Effector memory CD4-positive, alpha-beta T cell (primary cell): ENCODE data around the gene OR51T1.

Experiments used
- DNase-seq, 3 donors: peaks; one replicate each; pipeline ENCODE4 v3.0.0-alpha.2; 2020
- H3K27ac ChIP-seq: 2 replicates; pipeline ENCODE4 v1.7.0; 2013; ENCODE audit warnings: mild to moderate bottlenecking, low read length, moderate library complexity; ENCODE audit not compliant: insufficient read depth, poor library complexity, severe bottlenecking
- H3K27me3 ChIP-seq: replicated peaks from 2 replicates; pipeline ENCODE4 v1.7.0; 2013; ENCODE audit warnings: mild to moderate bottlenecking, low read length; ENCODE audit not compliant: insufficient read depth, control insufficient read depth, poor library complexity, severe bottlenecking
- H3K36me3 ChIP-seq: 2 replicates; pipeline ENCODE4 v1.7.0; 2013; ENCODE audit warnings: mild to moderate bottlenecking, low read length, moderate library complexity; ENCODE audit not compliant: control insufficient read depth, insufficient read depth
- H3K4me1 ChIP-seq: 2 replicates; pipeline ENCODE4 v1.7.0; 2013; ENCODE audit warnings: low read length, mild to moderate bottlenecking; ENCODE audit not compliant: control insufficient read depth, insufficient read depth, poor library complexity, severe bottlenecking
- H3K4me3 ChIP-seq: 2 replicates; pipeline ENCODE4 v1.7.0; 2013; ENCODE audit warnings: low read length, low read depth, mild to moderate bottlenecking; ENCODE audit not compliant: insufficient read depth, poor library complexity, severe bottlenecking
- H3K9me3 ChIP-seq: 2 replicates; pipeline ENCODE4 v1.7.0; 2013; ENCODE audit warnings: mild to moderate bottlenecking, low read length, moderate library complexity; ENCODE audit not compliant: control insufficient read depth

The OR51T1 gene

DNA sequence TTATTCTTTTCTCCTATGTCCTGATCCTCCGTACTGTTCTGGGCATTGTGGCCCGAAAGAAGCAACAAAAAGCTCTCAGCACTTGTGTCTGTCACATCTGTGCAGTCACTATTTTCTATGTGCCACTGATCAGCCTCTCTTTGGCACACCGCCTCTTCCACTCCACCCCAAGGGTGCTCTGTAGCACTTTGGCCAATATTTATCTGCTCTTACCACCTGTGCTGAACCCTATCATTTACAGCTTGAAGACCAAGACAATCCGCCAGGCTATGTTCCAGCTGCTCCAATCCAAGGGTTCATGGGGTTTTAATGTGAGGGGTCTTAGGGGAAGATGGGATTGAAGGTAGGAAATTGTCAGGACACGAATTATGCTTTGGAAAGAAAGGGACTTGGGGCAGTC is 843 bp downstream of the OR51T1 start:
- Histone ChIP-seq H3K4me3 (no peak overlapping the region), H3K36me3 (no peaks in the 10 kb centered on the region), H3K27me3 (no peaks in the 10 kb centered on the region), H3K27ac (no peak overlapping the region), H3K4me1 (no peaks in the 10 kb centered on the region), H3K9me3 (no peaks in the 10 kb centered on the region)
- no peak for DNase-seq

DNA sequence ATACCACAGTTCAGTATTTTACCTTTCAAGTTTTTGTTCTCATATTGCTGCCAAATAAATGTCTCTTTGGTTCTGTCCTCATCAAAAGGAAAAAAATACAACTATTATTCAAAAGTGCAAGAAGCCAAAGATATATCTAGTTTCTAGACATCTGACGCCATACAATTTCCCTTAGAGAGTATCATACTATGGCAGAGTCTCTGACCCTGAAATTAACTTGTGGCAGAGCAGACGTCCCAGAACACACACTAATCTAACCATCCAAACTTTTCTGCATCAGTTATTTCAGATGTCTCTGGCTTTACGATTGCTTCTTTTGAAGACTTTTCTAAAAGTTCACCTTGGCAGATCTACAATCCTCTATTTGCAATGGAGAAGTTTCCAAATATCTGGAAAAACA is 2.7 kb downstream of the OR51T1 start:
- DNase-seq: no peak
- H3K27me3 ChIP-seq: no peaks in the 10 kb centered on the region
- H3K9me3 ChIP-seq: no peaks in the 10 kb centered on the region
- H3K36me3 ChIP-seq: no peaks in the 10 kb centered on the region
- H3K27ac ChIP-seq: no peak overlapping the region
- no peak overlapping the region for H3K4me3 ChIP-seq
- H3K4me1 ChIP-seq: no peaks in the 10 kb centered on the region

DNA sequence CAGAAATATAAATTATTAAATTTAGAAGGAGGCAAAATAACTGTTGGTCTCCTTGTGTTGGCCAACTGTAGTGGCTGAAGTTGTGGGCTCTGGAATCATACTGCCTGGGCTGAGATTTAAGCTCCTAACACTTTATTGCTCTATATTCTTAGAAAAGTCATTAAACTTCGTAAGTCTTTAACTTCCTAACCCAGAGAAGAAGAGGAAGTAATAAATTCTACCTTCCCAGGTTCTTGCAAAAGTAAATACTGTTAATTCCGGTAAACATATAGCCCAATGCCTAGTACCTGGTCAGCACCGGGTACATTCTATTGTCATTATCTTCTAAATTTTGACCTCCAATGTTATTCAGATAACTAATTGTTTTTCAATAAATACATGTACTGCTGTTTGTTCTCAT is 4.5 kb downstream of the OR51T1 start:
- no peaks in the 10 kb centered on the region for H3K36me3 ChIP-seq
- no peak overlapping the region for H3K27ac ChIP-seq
- no peak for DNase-seq
- no peak overlapping the region for H3K4me3 ChIP-seq
- no peaks in the 10 kb centered on the region for H3K4me1 ChIP-seq
- no peaks in the 10 kb centered on the region for H3K9me3 ChIP-seq
- no peaks in the 10 kb centered on the region for H3K27me3 ChIP-seq

DNA sequence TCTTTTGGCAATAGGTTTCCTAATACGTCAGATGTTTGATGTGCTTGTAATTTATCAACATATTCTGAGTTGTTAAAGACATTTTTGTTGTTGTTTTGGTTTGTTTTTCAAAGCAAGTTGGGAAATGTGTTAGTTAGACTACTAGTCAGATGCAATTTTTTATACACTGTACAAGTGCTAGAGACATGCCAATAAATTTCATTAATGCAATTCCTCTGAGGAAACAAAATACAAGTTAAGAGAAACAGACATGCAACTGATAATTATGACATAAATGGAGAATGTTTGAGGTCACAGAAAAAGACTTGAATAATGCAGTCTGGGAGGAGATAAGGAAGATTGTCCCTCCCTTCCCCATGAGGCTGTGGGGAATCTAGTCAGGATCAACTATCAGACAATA is 5.9 kb downstream of the OR51T1 start:
- no peak for DNase-seq
- H3K27ac ChIP-seq: no peak overlapping the region
- H3K27me3 ChIP-seq: no peaks in the 10 kb centered on the region
- H3K4me3 ChIP-seq: no peak overlapping the region
- H3K4me1 ChIP-seq: no peaks in the 10 kb centered on the region
- no peaks in the 10 kb centered on the region for H3K9me3 ChIP-seq
- no peaks in the 10 kb centered on the region for H3K36me3 ChIP-seq

DNA sequence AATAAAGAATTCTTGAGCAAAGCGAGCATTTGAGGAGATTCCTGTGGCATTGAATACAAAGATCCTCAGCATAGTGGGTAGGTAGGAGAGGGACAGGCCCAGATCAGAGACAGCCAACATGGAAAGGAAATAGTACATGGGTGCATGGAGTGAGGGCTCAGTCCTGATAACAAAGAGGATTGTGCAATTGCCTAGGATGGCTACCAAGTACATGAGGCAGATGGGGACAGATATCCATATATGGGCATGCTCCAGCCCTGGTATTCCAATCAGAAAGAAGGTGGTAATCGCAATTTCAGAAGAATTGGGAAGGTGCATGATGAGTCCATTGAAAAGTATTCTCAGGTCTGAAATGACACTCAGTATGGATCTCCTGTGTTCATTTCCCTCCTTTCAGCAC is 8.6 kb downstream of the OR51T1 start:
- Histone ChIP-seq H3K4me3 (no peak overlapping the region), H3K4me1 (no peaks in the 10 kb centered on the region), H3K9me3 (no peaks in the 10 kb centered on the region), H3K36me3 (no peaks in the 10 kb centered on the region), H3K27me3 (no peaks in the 10 kb centered on the region), H3K27ac (no peak overlapping the region)
- no peak for DNase-seq

DNA sequence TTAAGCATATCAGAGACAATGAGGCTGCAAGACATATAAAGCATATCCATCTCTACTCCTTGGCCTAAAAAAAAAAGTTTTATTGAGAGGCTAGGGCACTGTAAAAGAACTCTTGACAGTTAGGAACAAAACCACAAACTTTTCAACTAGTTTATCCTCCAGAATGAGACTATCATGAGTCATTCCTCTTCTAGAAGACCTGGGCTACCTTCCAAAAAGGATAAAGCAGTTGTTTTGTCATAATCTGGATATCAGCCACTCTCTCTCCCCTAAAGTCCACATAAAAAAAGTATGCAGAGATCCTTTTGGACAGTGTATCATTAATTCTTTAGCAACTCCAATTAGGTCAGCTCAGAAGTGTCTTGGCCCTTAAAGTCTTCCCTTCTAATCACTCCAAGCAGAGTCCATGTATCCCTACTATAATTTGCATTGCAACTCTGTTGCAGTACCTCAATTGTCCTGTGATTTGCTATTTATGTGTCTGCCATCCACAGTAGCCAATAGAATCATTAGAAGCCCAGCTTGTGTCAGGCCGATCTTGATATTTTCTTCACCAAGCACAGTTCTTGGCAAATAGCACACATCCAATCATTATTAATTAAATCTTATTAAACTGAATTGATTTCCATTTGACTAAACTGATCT is 10.4 kb downstream of the OR51T1 start:
- no peak for DNase-seq
- Histone ChIP-seq H3K36me3 (no peaks in the 10 kb centered on the region), H3K4me3 (no peak overlapping the region), H3K9me3 (no peaks in the 10 kb centered on the region), H3K27ac (no peak overlapping the region), H3K4me1 (no peaks in the 10 kb centered on the region), H3K27me3 (no peaks in the 10 kb centered on the region)

DNA sequence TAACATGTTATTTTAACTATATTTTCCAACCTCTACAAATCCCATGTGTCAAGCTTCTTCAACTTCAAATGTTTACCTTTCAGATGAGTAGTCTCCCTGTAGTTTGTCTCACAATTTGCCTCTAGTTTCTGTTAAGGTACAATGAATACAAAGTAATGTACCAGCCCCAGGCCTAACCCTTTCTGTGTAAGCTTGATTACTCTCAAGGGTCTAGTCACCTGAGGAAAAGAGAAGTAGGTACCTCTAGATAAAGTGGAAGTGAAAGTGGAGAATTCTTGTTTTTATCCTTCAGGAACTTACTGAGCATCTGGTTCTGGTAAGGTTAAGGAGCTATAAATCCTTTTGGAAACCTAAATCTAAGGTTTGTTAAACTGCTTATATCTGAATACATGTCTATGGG is 21.8 kb downstream of the OR51T1 start, which contains the start of gene OR51A7:
Gene OR51A7, plus strand, starts transcription at position 300 of the 400 bp plus-strand sequence. CDS start 3,587 bp downstream, outside the sequence.
- Histone ChIP-seq H3K9me3 (no peaks in the 10 kb centered on the region), H3K27ac (no peak within 1 kb of the TSS), H3K4me3 (no peak within 1 kb of the TSS), H3K4me1 (no peaks in the 10 kb centered on the region), H3K27me3 (no peaks in the 10 kb centered on the region), H3K36me3 (no peaks in the 10 kb centered on the region)
- DNase-seq: no peak

DNA sequence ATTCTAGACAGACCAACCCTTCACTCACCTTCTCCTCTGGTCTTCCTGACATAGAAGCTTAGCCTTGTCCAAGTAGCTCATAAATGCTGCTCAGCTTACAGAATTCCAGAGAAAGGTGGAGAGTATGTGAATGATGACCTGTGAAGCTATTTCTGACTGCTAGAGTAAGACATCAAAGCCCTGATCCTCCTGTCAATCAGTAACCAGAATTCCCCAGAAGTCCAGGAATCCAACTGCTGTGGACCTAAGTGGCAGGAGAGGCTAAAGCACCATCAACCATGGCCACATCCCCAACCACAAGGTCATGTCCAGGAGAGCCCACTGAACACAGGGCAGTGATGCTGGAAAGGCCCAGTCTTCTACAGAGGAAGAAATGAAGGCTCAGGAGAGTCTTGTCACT is 34.9 kb downstream of the OR51T1 start:
- H3K9me3 ChIP-seq: no peaks in the 10 kb centered on the region
- H3K4me3 ChIP-seq: no peak overlapping the region
- no peaks in the 10 kb centered on the region for H3K4me1 ChIP-seq
- DNase-seq: no peak
- no peak overlapping the region for H3K27ac ChIP-seq
- no peaks in the 10 kb centered on the region for H3K36me3 ChIP-seq
- no peaks in the 10 kb centered on the region for H3K27me3 ChIP-seq

DNA sequence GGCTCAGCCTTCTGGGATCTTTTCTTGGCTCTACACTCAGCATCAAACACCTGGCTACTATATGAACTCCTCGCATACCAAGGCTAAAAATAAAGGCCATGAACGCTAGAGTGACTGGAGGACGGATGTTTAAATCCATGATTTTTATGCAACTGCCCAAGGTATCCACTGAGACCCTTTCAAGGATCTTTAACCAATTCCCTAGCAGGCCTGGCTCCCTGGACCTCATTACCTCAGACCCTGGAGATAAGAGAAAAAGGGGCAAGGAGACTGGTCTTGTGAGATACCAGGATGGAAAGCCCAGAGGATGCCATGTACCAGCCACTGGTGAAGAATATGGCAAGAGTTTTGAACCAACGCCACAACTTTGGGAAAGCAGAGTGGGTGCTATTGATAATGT is 37.5 kb downstream of the OR51T1 start, which contains the start of gene OR51G2:
Gene OR51G2, minus strand, starts transcription at position 101 of the 400 bp plus-strand sequence. CDS start 3,687 bp downstream, outside the sequence.
- Histone ChIP-seq H3K9me3 (no peaks in the 10 kb centered on the region), H3K36me3 (no peaks in the 10 kb centered on the region), H3K27me3 (no peaks in the 10 kb centered on the region), H3K4me3 (no peak within 1 kb of the TSS), H3K4me1 (no peaks in the 10 kb centered on the region), H3K27ac (no peak within 1 kb of the TSS)
- DNase-seq: no peak

DNA sequence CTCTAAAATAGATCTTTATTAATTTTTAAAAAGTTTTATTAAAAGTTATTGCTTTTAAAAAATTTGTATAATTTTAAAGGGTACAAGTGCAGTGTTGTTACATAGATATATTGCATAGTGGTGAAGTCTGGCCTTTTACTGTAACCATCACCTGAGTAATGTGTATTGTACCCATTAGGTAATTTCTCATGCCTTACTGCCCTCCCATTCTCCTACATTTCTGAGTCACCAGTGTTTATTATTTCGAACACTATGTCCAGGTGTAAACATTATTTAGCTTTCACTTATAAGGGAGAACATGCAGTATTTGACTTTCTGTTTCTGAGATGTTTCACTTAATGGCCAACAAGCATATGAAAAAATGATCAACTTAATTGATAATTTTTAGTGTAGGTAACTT is 40.1 kb downstream of the OR51T1 start:
- H3K27ac ChIP-seq: no peak overlapping the region
- no peaks in the 10 kb centered on the region for H3K27me3 ChIP-seq
- H3K9me3 ChIP-seq: no peaks in the 10 kb centered on the region
- H3K4me1 ChIP-seq: no peaks in the 10 kb centered on the region
- no peak for DNase-seq
- H3K36me3 ChIP-seq: no peaks in the 10 kb centered on the region
- H3K4me3 ChIP-seq: no peak overlapping the region
